Measurements from ENCODE around the gene SSMEM1.

SSMEM1 gene

GRCh38 chr7:130216750-130217149 lies 9.1 kb downstream of the SSMEM1 start:
- no peaks in the 10 kb centered on the region for H3F3A ChIP-seq (ENCODE audit: low read depth)
- H3K9me3 ChIP-seq (ENCODE audit: insufficient read depth, low read depth, low read length): no peaks in the 10 kb centered on the region
- H3K4me2 ChIP-seq (ENCODE audit: low read depth, low read length, poor library complexity, severe bottlenecking): no peak overlapping the region
- TF ChIP-seq, protein P1, sequence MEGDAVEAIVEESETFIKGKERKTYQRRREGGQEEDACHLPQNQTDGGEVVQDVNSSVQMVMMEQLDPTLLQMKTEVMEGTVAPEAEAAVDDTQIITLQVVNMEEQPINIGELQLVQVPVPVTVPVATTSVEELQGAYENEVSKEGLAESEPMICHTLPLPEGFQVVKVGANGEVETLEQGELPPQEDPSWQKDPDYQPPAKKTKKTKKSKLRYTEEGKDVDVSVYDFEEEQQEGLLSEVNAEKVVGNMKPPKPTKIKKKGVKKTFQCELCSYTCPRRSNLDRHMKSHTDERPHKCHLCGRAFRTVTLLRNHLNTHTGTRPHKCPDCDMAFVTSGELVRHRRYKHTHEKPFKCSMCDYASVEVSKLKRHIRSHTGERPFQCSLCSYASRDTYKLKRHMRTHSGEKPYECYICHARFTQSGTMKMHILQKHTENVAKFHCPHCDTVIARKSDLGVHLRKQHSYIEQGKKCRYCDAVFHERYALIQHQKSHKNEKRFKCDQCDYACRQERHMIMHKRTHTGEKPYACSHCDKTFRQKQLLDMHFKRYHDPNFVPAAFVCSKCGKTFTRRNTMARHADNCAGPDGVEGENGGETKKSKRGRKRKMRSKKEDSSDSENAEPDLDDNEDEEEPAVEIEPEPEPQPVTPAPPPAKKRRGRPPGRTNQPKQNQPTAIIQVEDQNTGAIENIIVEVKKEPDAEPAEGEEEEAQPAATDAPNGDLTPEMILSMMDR (conservative IDR thresholded peaks at IDR 0.05; ENCODE audit: low read length): no peak
- TF ChIP-seq EZH2phosphoT487 (IDR thresholded peaks at IDR 0.05; ENCODE audit: borderline replicate concordance): no peak
- H3K36me3 ChIP-seq (ENCODE audit: insufficient read depth, low read length): no peaks in the 10 kb centered on the region
- H2AFZ ChIP-seq (ENCODE audit: low read length): no peak overlapping the region
- no peaks in the 10 kb centered on the region for H4K20me1 ChIP-seq (ENCODE audit: insufficient read depth, low read length, poor library complexity, severe bottlenecking)
- no peak overlapping the region for H3K4me3 ChIP-seq (ENCODE audit: low read length, poor library complexity, severe bottlenecking)
- no peaks in the 10 kb centered on the region for H3K79me2 ChIP-seq (ENCODE audit: insufficient read depth, low read length)
- no peak overlapping the region for H3K9ac ChIP-seq (ENCODE audit: low read depth, low read length, poor library complexity, severe bottlenecking)
- H3K4me1 ChIP-seq (ENCODE audit: insufficient read depth, low read length, poor library complexity, severe bottlenecking): no peaks in the 10 kb centered on the region
- no peaks in the 10 kb centered on the region for H3K27me3 ChIP-seq (ENCODE audit: insufficient read depth, low read length, poor library complexity, severe bottlenecking)
- H3K9me2 ChIP-seq (replicated peaks; ENCODE audit: low read depth, low read length): no peaks in the 10 kb centered on the region

DNA sequence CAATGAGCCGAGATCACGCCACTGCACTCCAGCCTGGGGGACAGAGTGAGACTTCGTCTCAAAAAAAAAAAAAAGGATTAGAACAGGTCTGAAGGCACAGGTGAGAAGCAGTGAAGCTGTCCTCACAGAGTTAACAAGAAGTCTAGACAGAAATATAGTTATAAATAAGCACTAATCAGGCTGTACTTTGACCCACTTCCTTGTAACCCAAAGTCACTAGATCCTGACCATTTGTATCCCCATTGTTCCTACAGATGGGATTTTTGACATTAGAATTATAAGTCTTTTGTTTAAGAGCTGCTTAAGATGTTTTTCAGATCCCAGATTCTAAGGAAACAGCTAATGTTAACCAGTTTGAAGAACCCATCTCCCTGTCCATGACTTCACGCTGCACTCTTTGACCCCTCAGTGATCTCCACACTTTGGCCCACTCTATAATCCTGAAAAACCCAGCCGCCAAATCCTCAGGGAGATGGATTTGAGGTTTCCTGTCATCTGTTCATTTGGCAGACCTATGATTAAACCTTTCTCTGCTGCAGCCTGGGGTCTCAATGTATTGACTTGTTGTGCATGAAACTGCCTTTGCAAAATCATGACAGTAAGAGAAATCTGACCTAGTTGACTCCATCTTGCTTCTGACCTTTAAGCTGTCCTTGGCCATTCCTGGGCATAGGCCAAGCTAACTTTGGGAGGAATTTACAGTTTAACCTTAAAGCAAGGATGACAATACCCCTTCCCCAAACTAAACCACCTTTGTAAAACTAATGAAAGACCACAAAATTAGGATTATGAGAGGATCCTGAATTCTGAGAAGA lies 11.4 kb downstream of the SSMEM1 start:
- Histone ChIP-seq H3K36me3 (ENCODE audit: insufficient read depth, low read length) (no peaks in the 10 kb centered on the region), H3K9me2 (replicated peaks; ENCODE audit: low read depth, low read length) (no peaks in the 10 kb centered on the region), H3K9ac (ENCODE audit: low read depth, low read length, poor library complexity, severe bottlenecking) (no peak overlapping the region), H3K27me3 (ENCODE audit: insufficient read depth, low read length, poor library complexity, severe bottlenecking) (no peaks in the 10 kb centered on the region), H3K4me2 (ENCODE audit: low read depth, low read length, poor library complexity, severe bottlenecking) (no peak overlapping the region), H3F3A (ENCODE audit: low read depth) (no peaks in the 10 kb centered on the region), H3K79me2 (ENCODE audit: insufficient read depth, low read length) (no peaks in the 10 kb centered on the region), H3K9me3 (ENCODE audit: insufficient read depth, low read depth, low read length) (no peaks in the 10 kb centered on the region), H3K4me1 (ENCODE audit: insufficient read depth, low read length, poor library complexity, severe bottlenecking) (no peaks in the 10 kb centered on the region), H3K4me3 (ENCODE audit: low read length, poor library complexity, severe bottlenecking) (no peak overlapping the region), H4K20me1 (ENCODE audit: insufficient read depth, low read length, poor library complexity, severe bottlenecking) (no peaks in the 10 kb centered on the region), H2AFZ (ENCODE audit: low read length) (no peak overlapping the region)
- TF ChIP-seq, protein P1 (conservative IDR thresholded peaks at IDR 0.05; ENCODE audit: low read length): no peak
- no peak for TF ChIP-seq EZH2phosphoT487 (IDR thresholded peaks at IDR 0.05; ENCODE audit: borderline replicate concordance)

GRCh38 chr7:130219871-130220270 lies 12.2 kb downstream of the SSMEM1 start:
- H3K36me3 ChIP-seq (ENCODE audit: insufficient read depth, low read length): no peaks in the 10 kb centered on the region
- H3K4me3 ChIP-seq (ENCODE audit: low read length, poor library complexity, severe bottlenecking): no peak overlapping the region
- H3K9me3 ChIP-seq (ENCODE audit: insufficient read depth, low read depth, low read length): no peaks in the 10 kb centered on the region
- H4K20me1 ChIP-seq (ENCODE audit: insufficient read depth, low read length, poor library complexity, severe bottlenecking): no peaks in the 10 kb centered on the region
- H3K27me3 ChIP-seq (ENCODE audit: insufficient read depth, low read length, poor library complexity, severe bottlenecking): no peaks in the 10 kb centered on the region
- H3K9me2 ChIP-seq (replicated peaks; ENCODE audit: low read depth, low read length): no peaks in the 10 kb centered on the region
- no peaks in the 10 kb centered on the region for H3F3A ChIP-seq (ENCODE audit: low read depth)
- H3K79me2 ChIP-seq (ENCODE audit: insufficient read depth, low read length): no peaks in the 10 kb centered on the region
- H3K4me1 ChIP-seq (ENCODE audit: insufficient read depth, low read length, poor library complexity, severe bottlenecking): no peaks in the 10 kb centered on the region
- H3K4me2 ChIP-seq (ENCODE audit: low read depth, low read length, poor library complexity, severe bottlenecking): no peak overlapping the region
- TF ChIP-seq, protein P1 (conservative IDR thresholded peaks at IDR 0.05; ENCODE audit: low read length): no peak
- TF ChIP-seq EZH2phosphoT487 (IDR thresholded peaks at IDR 0.05; ENCODE audit: borderline replicate concordance): no peak
- no peak overlapping the region for H2AFZ ChIP-seq (ENCODE audit: low read length)
- no peak overlapping the region for H3K9ac ChIP-seq (ENCODE audit: low read depth, low read length, poor library complexity, severe bottlenecking)
